Glutamatergic neuron (in vitro differentiated cells): ENCODE measurements around the gene SPARC. TPM values are rescaled to one million over a fixed set of nuclear protein-coding genes. Genes with fewer than 3 reads are reported as not detected.

Experiments used
- DNase-seq: peaks from one replicate; pipeline ENCODE4 v3.0.0; 2022
- H3K27ac Mint-ChIP-seq: one replicate; pipeline ENCODE4 v1.8.0; 2020; ENCODE audit warnings: mild to moderate bottlenecking, mixed read lengths, inconsistent platforms; ENCODE audit not compliant: unreplicated experiment
- H3K27me3 Mint-ChIP-seq: one replicate; pipeline ENCODE4 v1.8.0; 2020; ENCODE audit warnings: mild to moderate bottlenecking, moderate library complexity, mixed read lengths, inconsistent platforms; ENCODE audit not compliant: unreplicated experiment
- H3K36me3 Mint-ChIP-seq: one replicate; pipeline ENCODE4 v1.8.0; 2020; ENCODE audit warnings: mild to moderate bottlenecking, mixed read lengths, inconsistent platforms; ENCODE audit not compliant: unreplicated experiment
- H3K4me1 Mint-ChIP-seq: one replicate; pipeline ENCODE4 v1.8.0; 2020; ENCODE audit warnings: mild to moderate bottlenecking, low read depth, mixed read lengths, inconsistent platforms; ENCODE audit not compliant: unreplicated experiment
- H3K4me3 Mint-ChIP-seq: one replicate; pipeline ENCODE4 v1.8.0; 2020; ENCODE audit warnings: mild to moderate bottlenecking, mixed read lengths, inconsistent platforms; ENCODE audit not compliant: unreplicated experiment
- H3K9me3 Mint-ChIP-seq: one replicate; pipeline ENCODE4 v1.8.0; 2020; ENCODE audit warnings: mild to moderate bottlenecking, moderate library complexity, mixed read lengths, inconsistent platforms; ENCODE audit not compliant: unreplicated experiment
- total RNA-seq: library from RNA; stranded (reverse); fragmentation: NEBNext Ultra II Directional; extraction: Animal tissue kit (Norgen Biotek cat#: 25700); gene quantifications from one replicate; pipeline ENCODE4 v1.2.1, GENCODE V29; 2021; ENCODE audit not compliant: unreplicated experiment
- TF ChIP-seq, protein P1 (sequence below): fragments of 200-600 bp; sonication (generic); IDR thresholded peaks from one replicate; pipeline ENCODE4 v1.5.0; 2021; ENCODE audit not compliant: partially characterized antibody, unreplicated experiment

Gene SPARC
- total RNA-seq, 1 donor from 2014 or later: 946 TPM

DNA sequence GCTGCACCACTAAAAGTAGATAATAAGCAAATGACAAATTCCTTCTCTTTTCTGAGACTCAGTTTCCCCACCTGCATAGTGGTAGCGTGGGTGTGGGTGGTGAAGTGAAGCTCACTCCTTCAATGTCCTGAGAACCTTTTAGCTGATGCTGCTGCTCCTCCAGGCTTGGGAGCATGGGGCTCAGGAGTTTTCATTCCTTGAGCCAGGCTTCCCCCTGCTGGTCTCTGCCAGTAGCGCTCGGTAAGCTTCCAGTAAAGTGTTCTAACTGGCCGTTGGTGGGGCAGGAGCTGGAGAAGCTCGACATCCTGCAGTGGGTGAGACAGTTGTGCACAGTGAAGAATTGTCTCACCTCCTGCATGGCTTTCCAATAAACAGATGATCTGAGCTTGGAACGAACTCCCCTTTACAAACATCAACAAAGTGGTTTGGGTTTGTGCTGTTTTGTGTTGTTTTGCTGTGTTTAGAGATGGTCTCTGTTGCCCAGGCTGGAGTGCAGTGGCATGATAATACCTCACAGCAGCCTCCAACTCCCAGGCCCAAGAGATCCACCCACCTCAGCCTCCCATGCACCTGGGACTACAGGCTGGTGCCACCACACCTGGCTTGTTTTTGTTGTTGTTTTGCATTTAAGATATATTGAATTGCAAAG is 34.6 kb downstream of the SPARC start:
- Mint-ChIP-seq H3K9me3 (no peaks in the 10 kb centered on the region), H3K4me3 (no peak overlapping the region), H3K27ac (no peak overlapping the region), H3K27me3 (no peaks in the 10 kb centered on the region), H3K36me3 (no peaks in the 10 kb centered on the region), H3K4me1 (no peaks in the 10 kb centered on the region)
- DNase-seq: peak; percentile 87
- TF ChIP-seq, protein P1, sequence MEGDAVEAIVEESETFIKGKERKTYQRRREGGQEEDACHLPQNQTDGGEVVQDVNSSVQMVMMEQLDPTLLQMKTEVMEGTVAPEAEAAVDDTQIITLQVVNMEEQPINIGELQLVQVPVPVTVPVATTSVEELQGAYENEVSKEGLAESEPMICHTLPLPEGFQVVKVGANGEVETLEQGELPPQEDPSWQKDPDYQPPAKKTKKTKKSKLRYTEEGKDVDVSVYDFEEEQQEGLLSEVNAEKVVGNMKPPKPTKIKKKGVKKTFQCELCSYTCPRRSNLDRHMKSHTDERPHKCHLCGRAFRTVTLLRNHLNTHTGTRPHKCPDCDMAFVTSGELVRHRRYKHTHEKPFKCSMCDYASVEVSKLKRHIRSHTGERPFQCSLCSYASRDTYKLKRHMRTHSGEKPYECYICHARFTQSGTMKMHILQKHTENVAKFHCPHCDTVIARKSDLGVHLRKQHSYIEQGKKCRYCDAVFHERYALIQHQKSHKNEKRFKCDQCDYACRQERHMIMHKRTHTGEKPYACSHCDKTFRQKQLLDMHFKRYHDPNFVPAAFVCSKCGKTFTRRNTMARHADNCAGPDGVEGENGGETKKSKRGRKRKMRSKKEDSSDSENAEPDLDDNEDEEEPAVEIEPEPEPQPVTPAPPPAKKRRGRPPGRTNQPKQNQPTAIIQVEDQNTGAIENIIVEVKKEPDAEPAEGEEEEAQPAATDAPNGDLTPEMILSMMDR: peak; percentile 77

DNA sequence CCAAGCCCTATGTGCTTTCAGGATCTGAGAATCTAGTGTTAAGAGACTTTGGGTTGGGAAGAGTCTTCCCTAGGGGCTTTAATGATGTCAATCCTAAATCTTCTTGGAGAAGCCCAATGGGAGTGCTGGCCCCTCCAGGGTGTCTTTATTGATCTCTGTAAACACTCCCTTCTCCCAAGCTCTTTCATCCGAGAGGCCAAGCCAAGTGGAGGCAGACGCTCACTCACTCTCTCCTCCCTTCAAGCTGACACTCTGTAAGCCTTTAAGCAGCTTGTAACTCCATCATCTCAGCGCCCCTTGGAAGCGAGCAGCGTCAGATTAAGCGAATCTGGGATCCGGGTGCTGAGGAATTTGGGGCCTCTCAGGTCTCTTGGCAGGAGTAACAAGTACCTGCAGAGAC is 37.7 kb downstream of the SPARC start:
- Mint-ChIP-seq H3K4me1 (no peaks in the 10 kb centered on the region), H3K27me3 (no peaks in the 10 kb centered on the region), H3K9me3 (peaks cover 3% of the 10 kb centered on the region), H3K27ac (no peak overlapping the region), H3K36me3 (no peaks in the 10 kb centered on the region), H3K4me3 (no peak overlapping the region)
- TF ChIP-seq, protein P1: no peak
- no peak for DNase-seq

DNA sequence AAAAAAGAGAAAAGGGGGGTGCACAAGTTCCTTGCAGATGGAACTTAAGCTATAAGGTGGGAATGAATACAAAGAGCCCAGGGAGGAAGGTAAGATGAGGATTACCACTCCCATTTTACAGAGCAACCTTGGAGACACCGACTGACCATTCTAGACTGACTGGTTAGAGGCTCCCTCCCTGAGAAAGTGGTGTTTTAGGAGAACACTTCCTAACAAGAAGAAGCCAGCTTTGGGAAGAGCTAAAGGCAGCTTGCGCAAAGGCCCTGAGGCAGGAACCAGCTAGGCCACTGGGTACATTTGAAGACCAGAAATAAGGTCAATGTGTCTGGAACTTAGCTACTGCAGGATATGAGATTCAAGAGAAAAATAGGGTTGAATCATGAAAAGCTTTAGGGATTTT is 38.6 kb downstream of the SPARC start:
- H3K4me1 Mint-ChIP-seq: no peaks in the 10 kb centered on the region
- no peaks in the 10 kb centered on the region for H3K27me3 Mint-ChIP-seq
- no peak overlapping the region for H3K4me3 Mint-ChIP-seq
- TF ChIP-seq, protein P1: no peak
- H3K36me3 Mint-ChIP-seq: no peaks in the 10 kb centered on the region
- peaks cover 3% of the 10 kb centered on the region for H3K9me3 Mint-ChIP-seq
- H3K27ac Mint-ChIP-seq: no peak overlapping the region
- DNase-seq: no peak

DNA sequence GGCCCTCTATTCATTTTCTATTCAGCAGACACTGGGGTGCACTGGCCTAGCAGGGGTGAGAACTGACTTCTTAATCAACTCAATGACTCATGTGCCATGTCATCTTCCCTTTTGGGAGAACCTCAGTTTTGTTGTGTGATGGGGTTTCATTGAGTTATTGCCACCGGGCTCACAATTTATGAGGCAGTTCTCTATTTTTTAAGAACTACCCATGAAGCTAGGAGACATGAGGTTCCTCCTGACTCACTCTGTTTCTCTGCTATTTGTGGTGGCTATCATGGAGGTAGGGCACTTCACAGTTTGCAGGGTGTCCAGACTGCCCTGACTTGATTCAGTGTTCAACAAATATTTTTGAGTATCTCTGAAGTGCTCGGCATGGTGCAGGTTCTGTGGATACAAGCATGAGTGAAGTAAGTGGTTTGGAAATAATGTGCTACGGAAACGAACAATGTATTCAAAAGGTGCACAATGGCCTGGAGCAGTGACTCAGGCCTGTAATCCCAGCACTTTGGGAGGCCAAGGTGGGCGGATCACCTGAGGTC is 39.3 kb downstream of the SPARC start:
- Mint-ChIP-seq H3K4me1 (no peaks in the 10 kb centered on the region), H3K9me3 (peaks cover 4% of the 10 kb centered on the region), H3K4me3 (no peak overlapping the region), H3K27ac (no peak overlapping the region), H3K36me3 (no peaks in the 10 kb centered on the region), H3K27me3 (peaks cover 2% of the 10 kb centered on the region)
- DNase-seq: no peak
- TF ChIP-seq, protein P1: no peak

DNA sequence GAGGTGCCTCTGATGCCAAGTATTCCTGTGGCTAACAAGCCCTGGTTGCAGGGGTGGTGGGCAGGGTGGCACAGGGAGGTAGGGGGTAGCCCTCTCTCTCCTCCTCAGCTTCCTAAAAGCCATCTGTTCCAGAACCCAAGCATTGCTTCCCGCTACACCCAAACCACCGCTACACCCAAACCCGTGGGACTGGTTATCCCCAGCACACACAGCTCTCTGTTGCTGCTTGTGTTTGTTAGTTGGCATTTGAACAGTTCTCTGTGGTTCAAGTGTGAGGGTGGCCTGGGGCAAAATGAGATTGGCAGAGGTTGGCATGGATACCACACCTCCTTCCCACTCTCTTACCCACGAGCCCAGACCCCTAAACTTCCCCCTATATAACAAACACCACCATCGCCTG is 40.4 kb downstream of the SPARC start:
- no peaks in the 10 kb centered on the region for H3K4me1 Mint-ChIP-seq
- DNase-seq: no peak
- no peak overlapping the region for H3K27ac Mint-ChIP-seq
- H3K27me3 Mint-ChIP-seq: peaks cover 3% of the 10 kb centered on the region
- TF ChIP-seq, protein P1: no peak
- peaks cover 5% of the 10 kb centered on the region for H3K9me3 Mint-ChIP-seq
- H3K4me3 Mint-ChIP-seq: no peak overlapping the region
- H3K36me3 Mint-ChIP-seq: no peaks in the 10 kb centered on the region
